Pancreas (tissue), 10 donors: ENCODE data around the gene PCSK9. TPM values are rescaled to one million over a fixed set of nuclear protein-coding genes. Genes with fewer than 3 reads are reported as not detected.
"Not testable (repeated sequence)": the region's sequence is repeated elsewhere in the genome, so short reads cannot be mapped to it uniquely, and the experiment has no call there.

Experiments
- ATAC-seq, 4 donors: fragments of 200-7000 bp; cut with Tn5 transposase; one replicate each; pipeline versions ENCODE4 v1.8.0 to v1.9.1; 2020; ENCODE audit warnings: mild to moderate bottlenecking in 4 of 4, moderate library complexity in 4 of 4
- DNase-seq, 6 donors: peaks; one replicate each; pipeline ENCODE4 v3.0.0-alpha.2; 2020
- FAIRE-seq: peaks from 2 replicates; lab custom pipeline; 2012; peaks lifted over from hg19 to GRCh38; lab: Jason Lieb, UNC
- H3K27ac ChIP-seq, 4 donors: fragments of 200-600 bp; sonication (generic); 1 replicate in 3 of 4; 2 replicates in 1 of 4; pipeline versions ENCODE4 v1.5.0 to v1.8.0; 2020
- H3K27me3 ChIP-seq, 4 donors: fragments of 200-600 bp; one replicate each; pipeline ENCODE4 v1.8.0; 2021
- H3K36me3 ChIP-seq, 3 donors: fragments of 200-600 bp; sonication (generic) in 1 of 3; one replicate each; pipeline versions ENCODE4 v1.5.0 to v1.8.0; 2020 to 2021
- H3K4me1 ChIP-seq, 3 donors: fragments of 200-600 bp; one replicate each; pipeline ENCODE4 v1.8.0; 2021
- H3K4me3 ChIP-seq, 4 donors: fragments of 200-600 bp; sonication (generic) in 2 of 4; one replicate each; pipeline versions ENCODE4 v1.5.0 to v1.8.0; 2020 to 2021
- H3K9me3 ChIP-seq, 4 donors: fragments of 200-600 bp; one replicate each; pipeline ENCODE4 v1.8.0; 2021
- WGBS, 2 donors: extraction: QIAGEN DNeasy Blood & Tissue Kit; methylation state at CpG; one replicate each; pipeline ENCODE4 v1.1.7; 2013; 5-methylcytosine and 5-hydroxymethylcytosine counted together
- intact Hi-C, 3 donors: fragments of 100-400 bp; cut with DNase I; formaldehyde crosslinking; loops; one replicate each; pipeline versions ENCODE4 v1.11.1 to v1.14.2; 2022
- polyA plus RNA-seq, 2 donors: library from polyadenylated mRNA; stranded (reverse); fragments of 200-250 nt; gene quantifications; one replicate each; pipeline ENCODE4 v1.2.3, GENCODE V29; 2013
- total RNA-seq, 6 donors: library from RNA; stranded (reverse); fragmentation: NEBNext Ultra II Directional in 4 of 6; extraction: Animal tissue kit (Norgen Biotek cat#: 25700) in 4 of 6; gene quantifications; one replicate each; pipeline versions ENCODE4 v1.2.1 to v1.2.4, GENCODE V29; 2021 to 2023
- TF ChIP-seq, protein P1 (sequence below), 4 donors: fragments of 200-600 bp; sonication (generic) in 3 of 4; IDR thresholded peaks; one replicate each; pipeline versions ENCODE4 v1.5.0 to v1.8.0; 2021; ENCODE audit warnings: antibody characterized with exemption in 4 of 4
- donor health status: healthy with polysubstance abuse.
- donor health status: DM: no; HTN: no; CAD: no; lungs with moderate emphysema.
- donor health status: DM: no; HTN: no; CAD: no.
- donor health status: control.
- donor health status: control.
- donor health status: Bipolar disorder and iron deficiency.
- donor health status: DM: yes; HTN: yes; CAD: no.
- donor health status: DM: no; HTN: no; CAD: no.
- donor health status: DM: no; HTN: no; CAD: no.
- donor health status: DM: yes; HTN: yes; CAD: no.

The PCSK9 gene
- total and polyA plus RNA-seq, 8 donors: 0.95 to 10.1 (median 2.5) TPM

DNA sequence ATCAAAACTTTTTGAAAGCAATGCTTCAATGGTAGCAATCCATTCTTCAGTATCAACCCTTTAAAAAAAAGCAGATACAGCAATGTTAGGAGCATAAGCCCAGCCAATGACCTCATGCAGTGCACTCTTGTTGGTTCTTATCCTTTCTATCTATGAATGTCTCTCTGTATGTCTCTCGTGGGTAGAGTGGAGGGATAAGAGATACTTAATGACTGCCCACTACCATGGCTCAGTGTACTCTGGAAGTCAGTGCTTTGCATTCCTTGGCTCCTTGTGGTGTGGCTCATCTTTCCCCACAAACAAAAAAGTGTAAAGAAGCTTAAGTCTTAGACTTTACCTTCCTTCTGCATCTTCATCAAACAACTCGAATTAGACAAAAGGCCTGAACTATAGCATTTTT, 50.3 kb downstream of the PCSK9 start:
- TF ChIP-seq, protein P1, sequence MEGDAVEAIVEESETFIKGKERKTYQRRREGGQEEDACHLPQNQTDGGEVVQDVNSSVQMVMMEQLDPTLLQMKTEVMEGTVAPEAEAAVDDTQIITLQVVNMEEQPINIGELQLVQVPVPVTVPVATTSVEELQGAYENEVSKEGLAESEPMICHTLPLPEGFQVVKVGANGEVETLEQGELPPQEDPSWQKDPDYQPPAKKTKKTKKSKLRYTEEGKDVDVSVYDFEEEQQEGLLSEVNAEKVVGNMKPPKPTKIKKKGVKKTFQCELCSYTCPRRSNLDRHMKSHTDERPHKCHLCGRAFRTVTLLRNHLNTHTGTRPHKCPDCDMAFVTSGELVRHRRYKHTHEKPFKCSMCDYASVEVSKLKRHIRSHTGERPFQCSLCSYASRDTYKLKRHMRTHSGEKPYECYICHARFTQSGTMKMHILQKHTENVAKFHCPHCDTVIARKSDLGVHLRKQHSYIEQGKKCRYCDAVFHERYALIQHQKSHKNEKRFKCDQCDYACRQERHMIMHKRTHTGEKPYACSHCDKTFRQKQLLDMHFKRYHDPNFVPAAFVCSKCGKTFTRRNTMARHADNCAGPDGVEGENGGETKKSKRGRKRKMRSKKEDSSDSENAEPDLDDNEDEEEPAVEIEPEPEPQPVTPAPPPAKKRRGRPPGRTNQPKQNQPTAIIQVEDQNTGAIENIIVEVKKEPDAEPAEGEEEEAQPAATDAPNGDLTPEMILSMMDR (IDR thresholded peaks at IDR 0.05): no peak
- no peaks in the 10 kb centered on the region for H3K27me3 ChIP-seq
- FAIRE-seq: no peak
- no peaks in the 10 kb centered on the region for H3K9me3 ChIP-seq
- no peak overlapping the region for H3K27ac ChIP-seq
- H3K4me3 ChIP-seq: no peak overlapping the region
- DNase-seq: no peak
- ATAC-seq: no peak
- 84 to 91% methylated on average over 2 of the region's 2 CpGs for WGBS, 2 donors
- no peaks in the 10 kb centered on the region for H3K4me1 ChIP-seq
- intact Hi-C loops: no loop called here
- H3K36me3 ChIP-seq: peaks cover 5 to 91% (median 19%) of the 10 kb centered on the region in 3 donors

DNA sequence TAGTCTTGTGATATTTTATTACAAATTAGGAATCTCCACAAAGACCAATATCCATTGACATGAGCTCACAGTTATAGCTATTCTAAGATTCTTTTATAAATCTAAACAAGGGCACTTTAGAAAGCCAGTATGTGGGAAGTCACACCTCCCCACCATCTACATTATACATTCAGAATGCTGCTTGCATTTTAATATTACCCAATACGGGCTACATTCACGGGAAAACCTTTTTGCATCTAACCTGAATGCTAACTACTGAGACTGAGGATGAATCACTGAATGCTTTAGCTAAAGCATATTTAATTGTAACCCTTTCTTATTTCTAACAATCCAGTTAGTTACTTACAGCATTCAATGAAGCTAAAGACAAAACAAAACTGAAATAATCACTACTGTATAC, 53.1 kb downstream of the PCSK9 start:
- FAIRE-seq: no peak
- DNase-seq: no peak

DNA sequence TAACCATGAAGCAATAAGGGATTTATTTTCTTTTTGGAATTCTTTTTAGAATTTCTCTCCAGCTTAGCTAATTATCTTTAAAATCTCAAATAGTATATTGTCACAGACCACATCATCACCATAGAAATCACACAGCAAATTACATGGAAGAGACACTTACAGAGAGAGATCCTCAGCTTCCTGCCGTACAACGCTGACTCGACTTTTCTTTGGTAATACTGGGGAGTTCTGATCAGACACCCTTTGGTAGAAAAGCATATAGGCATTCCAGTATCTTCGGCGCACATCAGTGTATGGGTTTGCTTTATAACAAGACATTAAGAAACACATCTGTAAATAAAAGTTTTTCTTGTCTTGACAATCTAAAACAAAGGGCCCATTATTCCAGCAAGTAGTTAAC, 55.7 kb downstream of the PCSK9 start:
- H3K27me3 ChIP-seq: no peaks in the 10 kb centered on the region
- H3K4me1 ChIP-seq: no peaks in the 10 kb centered on the region
- WGBS, 2 donors: 93 to 94% methylated on average over 5 of the region's 5 CpGs
- DNase-seq (no peak), ATAC-seq (no peak), FAIRE-seq (no peak)
- intact Hi-C loops: no loop called here
- H3K27ac ChIP-seq: no peak overlapping the region
- no peak overlapping the region for H3K4me3 ChIP-seq
- peaks cover 0 to 91% (median 38%) of the 10 kb centered on the region in 3 donors for H3K36me3 ChIP-seq
- no peaks in the 10 kb centered on the region for H3K9me3 ChIP-seq
- TF ChIP-seq, protein P1 (IDR thresholded peaks at IDR 0.05): no peak

More for the DNA sequence above, 53.1 kb downstream of the PCSK9 start:
- ATAC-seq: no peak
- intact Hi-C loops: no loop called here
- TF ChIP-seq, protein P1 (IDR thresholded peaks at IDR 0.05): no peak
- 87 to 93% methylated on average over 2 of the region's 2 CpGs for WGBS, 2 donors
- Histone ChIP-seq H3K4me3 (no peak overlapping the region), H3K27ac (no peak overlapping the region), H3K36me3 (peaks cover under 1 to 95% (median 20%) of the 10 kb centered on the region in 3 donors), H3K4me1 (no peaks in the 10 kb centered on the region), H3K27me3 (no peaks in the 10 kb centered on the region), H3K9me3 (no peaks in the 10 kb centered on the region)

DNA sequence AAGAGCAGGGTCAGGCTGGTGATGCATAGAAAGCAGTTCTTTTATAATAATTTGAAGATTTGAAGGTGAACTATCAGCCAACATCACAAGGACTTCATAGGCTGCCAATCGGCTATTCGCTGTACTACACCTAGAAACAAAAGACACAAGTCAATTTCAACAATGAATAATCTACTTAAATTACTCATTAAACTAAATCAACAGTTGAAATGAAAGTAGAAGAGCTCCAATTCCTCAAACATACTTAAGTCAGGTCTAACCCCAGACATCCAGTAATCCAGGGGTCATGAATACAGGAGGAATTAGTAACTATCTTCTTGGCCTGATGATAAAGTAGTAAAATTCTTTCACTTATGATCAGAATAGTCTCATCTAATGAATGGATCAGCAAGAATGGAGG, 64.5 kb downstream of the PCSK9 start:
- WGBS, 2 donors: 81 to 83% methylated on average over 2 of the region's 2 CpGs
- H3K4me1 ChIP-seq: no peaks in the 10 kb centered on the region
- FAIRE-seq (no peak), ATAC-seq (no peak), DNase-seq (no peak)
- TF ChIP-seq, protein P1 (IDR thresholded peaks at IDR 0.05): no peak
- no peaks in the 10 kb centered on the region for H3K27me3 ChIP-seq
- H3K9me3 ChIP-seq: no peaks in the 10 kb centered on the region
- H3K36me3 ChIP-seq: peaks cover 4 to 63% (median 31%) of the 10 kb centered on the region in 3 donors
- H3K27ac ChIP-seq: no peak overlapping the region
- no peak overlapping the region for H3K4me3 ChIP-seq
- intact Hi-C loops: no loop called here

DNA sequence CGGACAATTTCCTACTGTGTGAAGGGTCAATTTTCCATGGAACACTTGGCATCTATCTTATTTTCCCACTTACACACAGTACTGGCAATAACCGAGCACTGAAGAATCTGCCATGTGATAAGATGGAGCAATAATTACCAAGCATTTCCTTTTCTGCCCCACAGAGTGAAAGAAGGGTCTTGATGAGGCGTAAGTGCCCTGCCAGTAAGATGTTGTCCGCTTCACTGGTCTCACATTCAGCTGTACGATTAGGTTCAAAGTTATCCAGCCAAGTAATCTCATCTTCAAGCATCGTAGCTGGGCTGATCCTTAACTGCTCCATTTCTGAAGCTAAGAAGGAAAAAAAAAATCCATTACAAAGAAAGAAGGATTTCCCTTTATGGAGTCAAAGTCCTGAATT, 67.8 kb downstream of the PCSK9 start:
- no peak for ATAC-seq

DNA sequence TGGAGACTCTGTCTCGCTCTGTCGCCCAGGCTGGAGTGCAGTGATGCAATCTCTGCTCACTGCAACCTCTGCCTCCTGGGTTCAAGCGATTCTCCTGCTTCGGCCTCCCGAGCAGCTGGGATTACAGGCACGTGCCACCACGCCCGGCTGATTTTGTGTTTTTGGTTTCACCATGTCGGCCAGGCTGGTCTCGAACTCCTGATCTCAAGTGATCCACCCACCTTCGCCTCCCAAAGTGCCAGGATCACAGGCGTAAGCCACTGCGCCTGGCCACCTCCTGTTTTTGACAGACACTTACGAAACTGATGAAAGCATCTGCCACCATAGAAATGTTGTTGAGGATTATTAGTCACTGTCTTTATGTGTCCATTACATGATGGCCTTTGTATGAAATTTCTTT, 69.7 kb downstream of the PCSK9 start:
- intact Hi-C loops: not testable (repeated sequence)
- WGBS, 2 donors: 95 to 98% methylated on average over 14 of the region's 14 CpGs

More for the DNA sequence above, 67.8 kb downstream of the PCSK9 start:
- TF ChIP-seq, protein P1 (IDR thresholded peaks at IDR 0.05): no peak
- Histone ChIP-seq H3K27me3 (no peaks in the 10 kb centered on the region), H3K4me1 (no peaks in the 10 kb centered on the region), H3K9me3 (no peaks in the 10 kb centered on the region), H3K4me3 (no peak overlapping the region), H3K27ac (no peak overlapping the region), H3K36me3 (peaks cover 4 to 65% (median 20%) of the 10 kb centered on the region in 3 donors)
- no peak for DNase-seq
- intact Hi-C loops: no loop called here
- WGBS, 2 donors: 76 to 78% methylated on average over 6 of the region's 6 CpGs
- FAIRE-seq: no peak

More for the DNA sequence above, 69.7 kb downstream of the PCSK9 start:
- not testable (repeated sequence) for H3K4me3 ChIP-seq, H3K4me1 ChIP-seq, H3K27ac ChIP-seq, FAIRE-seq, H3K9me3 ChIP-seq, DNase-seq, ATAC-seq, H3K27me3 ChIP-seq
- H3K36me3 ChIP-seq: peaks cover 4 to 57% (median 17%) of the 10 kb centered on the region in 3 donors
